Activated T-helper 17 cell treated with anti-CD3 and anti-CD28 coated beads, Interleukin-2, amount 50 U/mL, for 72 hours (primary cell): ENCODE measurements around the gene LOXL1. TPM values are rescaled to one million over a fixed set of nuclear protein-coding genes. Genes with fewer than 3 reads are reported as not detected.
A peak's percentile ranks its signal among the peaks of the same experiment; 100 is the strongest.

ENCODE experiments used
- ATAC-seq: fragments of 150-1000 bp; cut with Tn5 transposase; replicated peaks from 2 replicates; pipeline ENCODE4 v1.10.0; 2021; ENCODE audit warnings: mild to moderate bottlenecking, moderate library complexity
- H3K27ac Mint-ChIP-seq: one replicate; pipeline ENCODE4 v1.8.0; 2022; ENCODE audit warnings: mixed read lengths
- H3K27me3 Mint-ChIP-seq: one replicate; pipeline ENCODE4 v1.8.0; 2022; ENCODE audit warnings: mixed read lengths
- H3K36me3 Mint-ChIP-seq: one replicate; pipeline ENCODE4 v1.8.0; 2022; ENCODE audit warnings: low read depth, mild to moderate bottlenecking, mixed read lengths
- H3K4me1 Mint-ChIP-seq: one replicate; pipeline ENCODE4 v1.8.0; 2022; ENCODE audit warnings: mixed read lengths
- H3K4me3 Mint-ChIP-seq: one replicate; pipeline ENCODE4 v1.8.0; 2022; ENCODE audit warnings: mild to moderate bottlenecking, mixed read lengths
- H3K9me3 Mint-ChIP-seq: one replicate; pipeline ENCODE4 v1.8.0; 2022; ENCODE audit warnings: mixed read lengths
- total RNA-seq, 2 donors: library from RNA; stranded (reverse); gene quantifications; one replicate each; pipeline ENCODE4 v1.2.3, GENCODE V29; 2022

LOXL1 gene
- total RNA-seq = 1 to 10 TPM; 3.4 TPM

- H3K4me1 Mint-ChIP-seq = peaks cover 36% of the 10 kb centered on the region
- H3K27ac Mint-ChIP-seq = peak within 1 kb of the TSS; percentile 89
Observed at GRCh38 chr15:73926219-73927002, at the start of gene LOXL1. Gene LOXL1 (plus strand): TSS chr15:73926462. CDS start chr15:73926784, 322 bp downstream.

GRCh38 chr15:73879426-73879825 lies 46.8 kb upstream of the LOXL1 start:
- Mint-ChIP-seq H3K4me3 (no peak overlapping the region), H3K27ac (no peak overlapping the region), H3K4me1 (no peaks in the 10 kb centered on the region), H3K36me3 (no peaks in the 10 kb centered on the region), H3K27me3 (peaks cover 11% of the 10 kb centered on the region), H3K9me3 (no peaks in the 10 kb centered on the region)
- peak; percentile 43 for ATAC-seq

More at GRCh38 chr15:73926219-73927002, at the start of gene LOXL1:
- H3K9me3 Mint-ChIP-seq = no peaks in the 10 kb centered on the region
- no peaks in the 10 kb centered on the region for H3K27me3 Mint-ChIP-seq
- ATAC-seq = no peak
- H3K36me3 Mint-ChIP-seq = no peaks in the 10 kb centered on the region
- H3K4me3 Mint-ChIP-seq = peak within 1 kb of the TSS; percentile 77

GRCh38 chr15:73881579-73882320 lies 44.5 kb upstream of the LOXL1 start:
- no peaks in the 10 kb centered on the region for H3K36me3 Mint-ChIP-seq
- no peaks in the 10 kb centered on the region for H3K4me1 Mint-ChIP-seq
- no peak for ATAC-seq
- H3K9me3 Mint-ChIP-seq = no peaks in the 10 kb centered on the region
- H3K27me3 Mint-ChIP-seq = peaks cover 10% of the 10 kb centered on the region
- no peak overlapping the region for H3K27ac Mint-ChIP-seq
- H3K4me3 Mint-ChIP-seq = no peak overlapping the region

- H3K27ac Mint-ChIP-seq = no peak overlapping the region
- no peaks in the 10 kb centered on the region for H3K36me3 Mint-ChIP-seq
- peaks cover 10% of the 10 kb centered on the region for H3K27me3 Mint-ChIP-seq
- H3K4me1 Mint-ChIP-seq = no peaks in the 10 kb centered on the region
- ATAC-seq = no peak
- no peaks in the 10 kb centered on the region for H3K9me3 Mint-ChIP-seq
- H3K4me3 Mint-ChIP-seq = no peak overlapping the region
Observed at GRCh38 chr15:73882761-73883419, 43.4 kb upstream of the LOXL1 start.

- no peak for ATAC-seq
- H3K9me3 Mint-ChIP-seq = no peaks in the 10 kb centered on the region
- H3K4me1 Mint-ChIP-seq = no peaks in the 10 kb centered on the region
- no peak overlapping the region for H3K4me3 Mint-ChIP-seq
- no peaks in the 10 kb centered on the region for H3K36me3 Mint-ChIP-seq
- no peak overlapping the region for H3K27ac Mint-ChIP-seq
- peaks cover 10% of the 10 kb centered on the region for H3K27me3 Mint-ChIP-seq
Observed at GRCh38 chr15:73884159-73884558, 42.1 kb upstream of the LOXL1 start.

- Mint-ChIP-seq H3K36me3 (no peaks in the 10 kb centered on the region), H3K27ac (no peak overlapping the region), H3K4me3 (no peak overlapping the region), H3K4me1 (no peaks in the 10 kb centered on the region), H3K27me3 (peaks cover 10% of the 10 kb centered on the region), H3K9me3 (no peaks in the 10 kb centered on the region)
- ATAC-seq = no peak
Observed at GRCh38 chr15:73885954-73886700, 40.1 kb upstream of the LOXL1 start.

- Mint-ChIP-seq H3K27me3 (peaks cover 10% of the 10 kb centered on the region), H3K36me3 (no peaks in the 10 kb centered on the region), H3K27ac (no peak overlapping the region), H3K4me3 (no peak overlapping the region), H3K4me1 (no peaks in the 10 kb centered on the region), H3K9me3 (no peaks in the 10 kb centered on the region)
- ATAC-seq = no peak
Observed at GRCh38 chr15:73886717-73887345, 39.4 kb upstream of the LOXL1 start.

GRCh38 chr15:73887481-73887880 lies 38.8 kb upstream of the LOXL1 start:
- no peaks in the 10 kb centered on the region for H3K36me3 Mint-ChIP-seq
- no peak overlapping the region for H3K4me3 Mint-ChIP-seq

GRCh38 chr15:73888224-73889041 lies 37.8 kb upstream of the LOXL1 start:
- peaks cover 7% of the 10 kb centered on the region for H3K27me3 Mint-ChIP-seq
- no peak overlapping the region for H3K27ac Mint-ChIP-seq
- no peak overlapping the region for H3K4me3 Mint-ChIP-seq
- H3K36me3 Mint-ChIP-seq = no peaks in the 10 kb centered on the region
- no peaks in the 10 kb centered on the region for H3K9me3 Mint-ChIP-seq
- no peaks in the 10 kb centered on the region for H3K4me1 Mint-ChIP-seq
- ATAC-seq = no peak

More at GRCh38 chr15:73887481-73887880, 38.8 kb upstream of the LOXL1 start:
- ATAC-seq = no peak
- Mint-ChIP-seq H3K9me3 (no peaks in the 10 kb centered on the region), H3K27ac (no peak overlapping the region), H3K27me3 (peaks cover 7% of the 10 kb centered on the region), H3K4me1 (no peaks in the 10 kb centered on the region)

GRCh38 chr15:73889053-73889761 lies 37.1 kb upstream of the LOXL1 start:
- Mint-ChIP-seq H3K9me3 (no peaks in the 10 kb centered on the region), H3K27ac (no peak overlapping the region), H3K27me3 (peaks cover 4% of the 10 kb centered on the region), H3K36me3 (no peaks in the 10 kb centered on the region), H3K4me1 (no peaks in the 10 kb centered on the region), H3K4me3 (no peak overlapping the region)
- ATAC-seq = no peak

- no peak for ATAC-seq
- Mint-ChIP-seq H3K9me3 (no peaks in the 10 kb centered on the region), H3K4me1 (no peaks in the 10 kb centered on the region), H3K36me3 (no peaks in the 10 kb centered on the region), H3K27me3 (peaks cover 4% of the 10 kb centered on the region), H3K4me3 (no peak overlapping the region), H3K27ac (no peak overlapping the region)
Observed at GRCh38 chr15:73889762-73890124, 36.5 kb upstream of the LOXL1 start.

- no peak for ATAC-seq
- H3K27ac Mint-ChIP-seq = no peak overlapping the region
- no peaks in the 10 kb centered on the region for H3K9me3 Mint-ChIP-seq
- H3K4me1 Mint-ChIP-seq = peaks cover 6% of the 10 kb centered on the region
- H3K36me3 Mint-ChIP-seq = no peaks in the 10 kb centered on the region
- H3K4me3 Mint-ChIP-seq = no peak overlapping the region
- H3K27me3 Mint-ChIP-seq = no peaks in the 10 kb centered on the region
Observed at GRCh38 chr15:73891328-73892315, 34.6 kb upstream of the LOXL1 start.
